GM23338 (cell line): ENCODE measurements around the gene DAZAP1. TPM values are rescaled to one million over a fixed set of nuclear protein-coding genes. Genes with fewer than 3 reads are reported as not detected.

Experiments
- ATAC-seq: fragments of 200-7000 bp; cut with Tn5 transposase; 3 replicates; pipeline ENCODE4 v1.9.1; 2020
- DNase-seq: peaks from one replicate; pipeline ENCODE4 v3.0.0-alpha.2; 2015; ENCODE audit warnings: low spot score
- H2AFZ ChIP-seq: fragments of 200-600 bp; sonication (generic); 2 replicates; pipeline ENCODE4 v1.8.0; 2016; ENCODE audit warnings: antibody characterized with exemption, mild to moderate bottlenecking, moderate library complexity
- H3F3A ChIP-seq: fragments of 200-600 bp; sonication (generic); replicated peaks from 2 replicates; pipeline ENCODE4 v1.8.0; 2017; ENCODE audit warnings: antibody characterized with exemption, mixed run types, low read depth
- H3K27ac ChIP-seq: fragments of 200-600 bp; sonication (generic); 2 replicates; pipeline ENCODE4 v1.6.1; 2016; ENCODE audit warnings: low read depth
- H3K27me3 ChIP-seq: fragments of 200-600 bp; sonication (generic); 2 replicates; pipeline ENCODE4 v1.8.0; 2016; ENCODE audit warnings: mild to moderate bottlenecking, mixed run types, moderate library complexity; ENCODE audit not compliant: insufficient read depth
- H3K36me3 ChIP-seq: fragments of 200-600 bp; sonication (generic); 2 replicates; pipeline ENCODE4 v1.8.0; 2016; ENCODE audit warnings: mild to moderate bottlenecking; ENCODE audit not compliant: insufficient read depth
- H3K4me1 ChIP-seq: fragments of 200-600 bp; sonication (generic); 2 replicates; pipeline ENCODE4 v1.8.0; 2016; ENCODE audit warnings: mild to moderate bottlenecking, moderate library complexity; ENCODE audit not compliant: insufficient read depth
- H3K4me2 ChIP-seq: fragments of 200-600 bp; sonication (generic); 2 replicates; pipeline ENCODE4 v1.7.1; 2017; ENCODE audit warnings: mixed run types
- H3K4me3 ChIP-seq: fragments of 200-600 bp; sonication (generic); 2 replicates; pipeline ENCODE4 v1.6.1; 2016; ENCODE audit warnings: mixed run types
- H3K79me2 ChIP-seq: fragments of 200-600 bp; sonication (generic); replicated peaks from 2 replicates; pipeline ENCODE4 v1.8.0; 2017; ENCODE audit warnings: mild to moderate bottlenecking; ENCODE audit not compliant: insufficient read depth
- H3K9me2 ChIP-seq: fragments of 200-600 bp; sonication (generic); 2 replicates; pipeline ENCODE4 v1.8.0; 2017; ENCODE audit not compliant: insufficient read depth
- H4K20me1 ChIP-seq: fragments of 200-600 bp; sonication (generic); replicated peaks from 2 replicates; pipeline ENCODE4 v1.8.0; 2017; ENCODE audit warnings: mild to moderate bottlenecking; ENCODE audit not compliant: insufficient read depth
- H3K27ac Mint-ChIP-seq: 2 replicates; pipeline ENCODE4 v1.8.0; 2020; ENCODE audit warnings: inconsistent platforms, mild to moderate bottlenecking, moderate library complexity, mixed read lengths
- H3K27me3 Mint-ChIP-seq: 3 replicates; pipeline ENCODE4 v1.8.0; 2022; ENCODE audit warnings: low read depth, mild to moderate bottlenecking, moderate library complexity, mixed read lengths, inconsistent platforms; ENCODE audit not compliant: insufficient read depth, poor library complexity
- H3K36me3 Mint-ChIP-seq: 3 replicates; pipeline ENCODE4 v1.8.0; 2021; ENCODE audit warnings: low read depth, mild to moderate bottlenecking, inconsistent platforms, moderate library complexity, mixed read lengths
- H3K4me1 Mint-ChIP-seq: 3 replicates; pipeline ENCODE4 v1.8.0; 2020; ENCODE audit warnings: mild to moderate bottlenecking, inconsistent platforms, mixed read lengths
- H3K4me3 Mint-ChIP-seq: 3 replicates; pipeline ENCODE4 v1.8.0; 2021; ENCODE audit warnings: moderate library complexity, mild to moderate bottlenecking, inconsistent platforms, mixed read lengths
- H3K9me3 Mint-ChIP-seq: 3 replicates; pipeline ENCODE4 v1.8.0; 2020; ENCODE audit warnings: moderate library complexity, mild to moderate bottlenecking, inconsistent platforms, mixed read lengths
- EZH2 ChIP-seq: fragments of 200-600 bp; sonication (generic); IDR thresholded peaks from one replicate; pipeline ENCODE4 v1.8.0; 2017; ENCODE audit warnings: antibody characterized with exemption, mild to moderate bottlenecking, low read depth; ENCODE audit not compliant: unreplicated experiment
- POLR2AphosphoS5 ChIP-seq: IDR thresholded peaks from 2 replicates; pipeline ENCODE4 v1.6.1; 2016; ENCODE audit warnings: antibody characterized with exemption, low read depth
- STAT1 ChIP-seq: IDR thresholded peaks from one replicate; pipeline ENCODE4 v1.6.1; 2016; ENCODE audit warnings: antibody characterized with exemption; ENCODE audit not compliant: unreplicated experiment
- ZNF114 ChIP-seq: fragments of 250-450 bp; sonication (Bioruptor Pico); IDR thresholded peaks from 2 replicates; pipeline ENCODE4 v1.5.0; 2020; ENCODE audit warnings: mild to moderate bottlenecking, moderate library complexity
- ZNF331 ChIP-seq: fragments of 250-450 bp; sonication (Bioruptor Pico); IDR thresholded peaks from 2 replicates; pipeline ENCODE4 v1.5.0; 2020; ENCODE audit warnings: low read depth, mild to moderate bottlenecking, moderate library complexity
- polyA plus RNA-seq: library from polyadenylated mRNA; unstranded; fragments of >200 nt; fragmentation: Nextera tagmentation; extraction: Ambion mirVana; gene quantifications from 2 replicates; pipeline ENCODE4 v1.2.1, GENCODE V29; 2016
- total RNA-seq: library from RNA; depleted of rRNA; stranded (reverse); fragments of >200 nt; shearing (Covaris generic); gene quantifications from 2 replicates; pipeline ENCODE4 v1.2.3, GENCODE V29; 2014
- TF ChIP-seq, protein P1 (sequence below): IDR thresholded peaks from 2 replicates; pipeline ENCODE4 v1.6.1; 2016; ENCODE audit warnings: antibody characterized with exemption
- TF ChIP-seq, protein P2 (sequence below): fragments of 250-450 bp; sonication (Bioruptor Pico); IDR thresholded peaks from 2 replicates; pipeline ENCODE4 v1.5.0; 2020; ENCODE audit warnings: mild to moderate bottlenecking, moderate library complexity
- TF ChIP-seq, protein P3 (sequence below), 2 experiments: fragments of 200-600 bp in 1 of 2; sonication (generic) in 1 of 2; conservative IDR thresholded peaks; 2 replicates each; pipeline versions ENCODE4 v1.5.1 to v1.6.1; 2016 to 2017; ENCODE audit warnings: antibody characterized with exemption in 2 of 2, low read depth in 2 of 2, mild to moderate bottlenecking in 2 of 2, moderate library complexity in 1 of 2

DAZAP1 gene
- total and polyA plus RNA-seq, 2 experiments from 2014 or later = 44.1 to 194 TPM

DNA sequence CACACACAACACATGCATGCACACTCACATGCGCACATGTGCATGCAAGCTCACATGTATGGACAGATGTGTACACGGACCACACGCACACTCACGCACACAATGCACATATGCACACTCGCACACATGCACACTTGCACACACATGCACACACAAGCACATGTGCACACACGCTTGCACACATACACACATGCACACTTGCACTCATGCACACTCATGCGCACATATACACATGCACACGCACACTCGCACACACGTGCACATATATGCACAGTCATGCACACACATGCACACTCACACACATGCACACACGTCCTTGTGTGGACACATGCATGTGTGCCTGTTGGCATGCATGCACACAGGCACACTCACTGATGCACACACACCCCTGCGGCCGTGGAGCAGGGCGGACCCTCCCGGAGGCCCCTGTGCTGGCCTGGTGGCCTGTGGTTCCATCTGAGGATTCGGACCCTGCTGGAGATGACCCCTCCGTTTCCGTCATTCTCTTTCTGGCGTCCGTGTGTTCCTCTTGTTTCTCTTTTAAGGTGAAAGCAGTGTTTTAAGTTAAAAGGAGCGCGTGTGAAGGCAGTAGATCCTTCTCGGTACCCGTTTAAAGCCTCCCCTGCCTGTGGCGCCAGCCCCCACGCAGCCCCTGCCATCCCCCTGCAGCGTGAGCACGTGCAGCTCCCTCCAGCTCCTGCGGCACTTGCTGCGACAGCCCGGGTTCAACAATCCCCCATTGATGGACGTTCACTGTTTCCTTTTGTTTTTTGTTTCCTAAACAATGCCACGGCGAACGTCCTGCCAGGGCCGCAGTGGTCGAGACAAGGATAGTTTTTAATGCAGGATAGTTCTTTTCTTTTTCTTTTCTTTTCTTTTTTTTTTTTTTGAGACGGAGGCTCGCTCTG is 18.1 kb upstream of the DAZAP1 start:
- no peak overlapping the region for H3K27ac Mint-ChIP-seq
- no peak for ATAC-seq
- H3K9me3 Mint-ChIP-seq = no peaks in the 10 kb centered on the region
- H3K9me2 ChIP-seq = no peaks in the 10 kb centered on the region
- no peak overlapping the region for H3K4me3 Mint-ChIP-seq
- peaks cover 31% of the 10 kb centered on the region for H3K36me3 Mint-ChIP-seq
- H3K4me3 ChIP-seq = no peak overlapping the region
- no peaks in the 10 kb centered on the region for H3K36me3 ChIP-seq
- H3K79me2 ChIP-seq = peaks cover 12% of the 10 kb centered on the region
- no peak for DNase-seq
- H3F3A ChIP-seq = peaks cover 18% of the 10 kb centered on the region
- no peak overlapping the region for H2AFZ ChIP-seq
- TF ChIP-seq ZNF114 (no peak), ZNF331 (CRISPR knock-in tag) (no peak), STAT1 (no peak), EZH2 (no peak)
- TF ChIP-seq, protein P1, sequence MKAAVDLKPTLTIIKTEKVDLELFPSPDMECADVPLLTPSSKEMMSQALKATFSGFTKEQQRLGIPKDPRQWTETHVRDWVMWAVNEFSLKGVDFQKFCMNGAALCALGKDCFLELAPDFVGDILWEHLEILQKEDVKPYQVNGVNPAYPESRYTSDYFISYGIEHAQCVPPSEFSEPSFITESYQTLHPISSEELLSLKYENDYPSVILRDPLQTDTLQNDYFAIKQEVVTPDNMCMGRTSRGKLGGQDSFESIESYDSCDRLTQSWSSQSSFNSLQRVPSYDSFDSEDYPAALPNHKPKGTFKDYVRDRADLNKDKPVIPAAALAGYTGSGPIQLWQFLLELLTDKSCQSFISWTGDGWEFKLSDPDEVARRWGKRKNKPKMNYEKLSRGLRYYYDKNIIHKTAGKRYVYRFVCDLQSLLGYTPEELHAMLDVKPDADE = no peak
- peaks cover 3% of the 10 kb centered on the region; the same call in 2 of the 3 replicates for H3K4me1 Mint-ChIP-seq
- H3K27ac ChIP-seq = no peak overlapping the region
- no peak overlapping the region for H3K4me2 ChIP-seq
- H3K27me3 ChIP-seq = no peaks in the 10 kb centered on the region
- H3K4me1 ChIP-seq = peaks cover 6% of the 10 kb centered on the region; the same call in 1 of the 2 replicates
- H3K27me3 Mint-ChIP-seq = peaks cover 1% of the 10 kb centered on the region
- H4K20me1 ChIP-seq = peaks cover 5% of the 10 kb centered on the region; the same call in 1 of the 2 replicates

DNA sequence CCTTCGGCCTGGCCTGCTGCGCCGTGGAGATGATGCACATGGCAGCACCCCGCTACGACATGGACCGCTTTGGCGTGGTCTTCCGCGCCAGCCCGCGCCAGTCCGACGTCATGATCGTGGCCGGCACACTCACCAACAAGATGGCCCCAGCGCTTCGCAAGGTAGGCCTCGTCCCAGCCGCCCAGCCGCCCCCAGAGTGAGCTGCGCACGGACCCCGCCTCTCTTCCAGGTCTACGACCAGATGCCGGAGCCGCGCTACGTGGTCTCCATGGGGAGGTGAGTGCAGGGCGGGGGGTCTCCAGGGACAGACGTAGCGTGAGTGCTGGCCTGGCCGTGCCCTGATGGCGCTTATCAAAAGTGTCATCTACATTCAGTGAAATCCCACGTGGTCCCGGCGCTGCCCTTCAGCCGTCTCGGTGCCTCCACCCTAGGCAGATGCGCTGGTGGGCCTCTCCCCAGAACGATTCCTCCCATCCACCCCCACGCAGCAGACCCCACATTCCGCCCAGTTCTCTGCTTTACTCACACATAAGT is 16.4 kb upstream of the DAZAP1 start:
- peaks cover 18% of the 10 kb centered on the region for H3F3A ChIP-seq
- no peaks in the 10 kb centered on the region for H3K4me1 ChIP-seq
- Mint-ChIP-seq H3K4me3 (no peak overlapping the region), H3K36me3 (peaks cover 31% of the 10 kb centered on the region), H3K27ac (no peak overlapping the region), H3K9me3 (no peaks in the 10 kb centered on the region), H3K27me3 (peaks cover 1% of the 10 kb centered on the region), H3K4me1 (no peaks in the 10 kb centered on the region)
- ATAC-seq = no peak
- TF ChIP-seq, protein P2, sequence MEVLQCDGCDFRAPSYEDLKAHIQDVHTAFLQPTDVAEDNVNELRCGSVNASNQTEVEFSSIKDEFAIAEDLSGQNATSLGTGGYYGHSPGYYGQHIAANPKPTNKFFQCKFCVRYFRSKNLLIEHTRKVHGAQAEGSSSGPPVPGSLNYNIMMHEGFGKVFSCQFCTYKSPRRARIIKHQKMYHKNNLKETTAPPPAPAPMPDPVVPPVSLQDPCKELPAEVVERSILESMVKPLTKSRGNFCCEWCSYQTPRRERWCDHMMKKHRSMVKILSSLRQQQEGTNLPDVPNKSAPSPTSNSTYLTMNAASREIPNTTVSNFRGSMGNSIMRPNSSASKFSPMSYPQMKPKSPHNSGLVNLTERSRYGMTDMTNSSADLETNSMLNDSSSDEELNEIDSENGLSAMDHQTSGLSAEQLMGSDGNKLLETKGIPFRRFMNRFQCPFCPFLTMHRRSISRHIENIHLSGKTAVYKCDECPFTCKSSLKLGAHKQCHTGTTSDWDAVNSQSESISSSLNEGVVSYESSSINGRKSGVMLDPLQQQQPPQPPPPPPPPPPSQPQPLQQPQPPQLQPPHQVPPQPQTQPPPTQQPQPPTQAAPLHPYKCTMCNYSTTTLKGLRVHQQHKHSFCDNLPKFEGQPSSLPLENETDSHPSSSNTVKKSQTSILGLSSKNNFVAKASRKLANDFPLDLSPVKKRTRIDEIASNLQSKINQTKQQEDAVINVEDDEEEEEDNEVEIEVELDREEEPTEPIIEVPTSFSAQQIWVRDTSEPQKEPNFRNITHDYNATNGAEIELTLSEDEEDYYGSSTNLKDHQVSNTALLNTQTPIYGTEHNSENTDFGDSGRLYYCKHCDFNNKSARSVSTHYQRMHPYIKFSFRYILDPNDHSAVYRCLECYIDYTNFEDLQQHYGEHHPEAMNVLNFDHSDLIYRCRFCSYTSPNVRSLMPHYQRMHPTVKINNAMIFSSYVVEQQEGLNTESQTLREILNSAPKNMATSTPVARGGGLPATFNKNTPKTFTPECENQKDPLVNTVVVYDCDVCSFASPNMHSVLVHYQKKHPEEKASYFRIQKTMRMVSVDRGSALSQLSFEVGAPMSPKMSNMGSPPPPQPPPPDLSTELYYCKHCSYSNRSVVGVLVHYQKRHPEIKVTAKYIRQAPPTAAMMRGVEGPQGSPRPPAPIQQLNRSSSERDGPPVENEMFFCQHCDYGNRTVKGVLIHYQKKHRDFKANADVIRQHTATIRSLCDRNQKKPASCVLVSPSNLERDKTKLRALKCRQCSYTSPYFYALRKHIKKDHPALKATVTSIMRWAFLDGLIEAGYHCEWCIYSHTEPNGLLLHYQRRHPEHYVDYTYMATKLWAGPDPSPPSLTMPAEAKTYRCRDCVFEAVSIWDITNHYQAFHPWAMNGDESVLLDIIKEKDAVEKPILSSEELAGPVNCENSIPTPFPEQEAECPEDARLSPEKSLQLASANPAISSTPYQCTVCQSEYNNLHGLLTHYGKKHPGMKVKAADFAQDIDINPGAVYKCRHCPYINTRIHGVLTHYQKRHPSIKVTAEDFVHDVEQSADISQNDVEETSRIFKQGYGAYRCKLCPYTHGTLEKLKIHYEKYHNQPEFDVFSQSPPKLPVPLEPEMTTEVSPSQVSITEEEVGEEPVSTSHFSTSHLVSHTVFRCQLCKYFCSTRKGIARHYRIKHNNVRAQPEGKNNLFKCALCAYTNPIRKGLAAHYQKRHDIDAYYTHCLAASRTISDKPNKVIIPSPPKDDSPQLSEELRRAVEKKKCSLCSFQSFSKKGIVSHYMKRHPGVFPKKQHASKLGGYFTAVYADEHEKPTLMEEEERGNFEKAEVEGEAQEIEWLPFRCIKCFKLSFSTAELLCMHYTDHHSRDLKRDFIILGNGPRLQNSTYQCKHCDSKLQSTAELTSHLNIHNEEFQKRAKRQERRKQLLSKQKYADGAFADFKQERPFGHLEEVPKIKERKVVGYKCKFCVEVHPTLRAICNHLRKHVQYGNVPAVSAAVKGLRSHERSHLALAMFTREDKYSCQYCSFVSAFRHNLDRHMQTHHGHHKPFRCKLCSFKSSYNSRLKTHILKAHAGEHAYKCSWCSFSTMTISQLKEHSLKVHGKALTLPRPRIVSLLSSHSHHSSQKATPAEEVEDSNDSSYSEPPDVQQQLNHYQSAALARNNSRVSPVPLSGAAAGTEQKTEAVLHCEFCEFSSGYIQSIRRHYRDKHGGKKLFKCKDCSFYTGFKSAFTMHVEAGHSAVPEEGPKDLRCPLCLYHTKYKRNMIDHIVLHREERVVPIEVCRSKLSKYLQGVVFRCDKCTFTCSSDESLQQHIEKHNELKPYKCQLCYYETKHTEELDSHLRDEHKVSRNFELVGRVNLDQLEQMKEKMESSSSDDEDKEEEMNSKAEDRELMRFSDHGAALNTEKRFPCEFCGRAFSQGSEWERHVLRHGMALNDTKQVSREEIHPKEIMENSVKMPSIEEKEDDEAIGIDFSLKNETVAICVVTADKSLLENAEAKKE (CRISPR knock-in tag) = no peak
- TF ChIP-seq, protein P1 = no peak
- TF ChIP-seq, protein P3, sequence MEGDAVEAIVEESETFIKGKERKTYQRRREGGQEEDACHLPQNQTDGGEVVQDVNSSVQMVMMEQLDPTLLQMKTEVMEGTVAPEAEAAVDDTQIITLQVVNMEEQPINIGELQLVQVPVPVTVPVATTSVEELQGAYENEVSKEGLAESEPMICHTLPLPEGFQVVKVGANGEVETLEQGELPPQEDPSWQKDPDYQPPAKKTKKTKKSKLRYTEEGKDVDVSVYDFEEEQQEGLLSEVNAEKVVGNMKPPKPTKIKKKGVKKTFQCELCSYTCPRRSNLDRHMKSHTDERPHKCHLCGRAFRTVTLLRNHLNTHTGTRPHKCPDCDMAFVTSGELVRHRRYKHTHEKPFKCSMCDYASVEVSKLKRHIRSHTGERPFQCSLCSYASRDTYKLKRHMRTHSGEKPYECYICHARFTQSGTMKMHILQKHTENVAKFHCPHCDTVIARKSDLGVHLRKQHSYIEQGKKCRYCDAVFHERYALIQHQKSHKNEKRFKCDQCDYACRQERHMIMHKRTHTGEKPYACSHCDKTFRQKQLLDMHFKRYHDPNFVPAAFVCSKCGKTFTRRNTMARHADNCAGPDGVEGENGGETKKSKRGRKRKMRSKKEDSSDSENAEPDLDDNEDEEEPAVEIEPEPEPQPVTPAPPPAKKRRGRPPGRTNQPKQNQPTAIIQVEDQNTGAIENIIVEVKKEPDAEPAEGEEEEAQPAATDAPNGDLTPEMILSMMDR (conservative IDR thresholded peaks at IDR 0.05; ENCODE audit: low read depth in 2 of 2) = no peak
- TF ChIP-seq POLR2AphosphoS5 (no peak), ZNF114 (no peak)
- H3K36me3 ChIP-seq = no peaks in the 10 kb centered on the region
- H3K27ac ChIP-seq = no peak overlapping the region
- DNase-seq = no peak
- no peaks in the 10 kb centered on the region for H3K79me2 ChIP-seq
- H3K9me2 ChIP-seq = no peaks in the 10 kb centered on the region
- no peaks in the 10 kb centered on the region for H3K27me3 ChIP-seq
- peaks cover 5% of the 10 kb centered on the region; the same call in 1 of the 2 replicates for H4K20me1 ChIP-seq
- no peak overlapping the region for H2AFZ ChIP-seq
- H3K4me2 ChIP-seq = no peak overlapping the region
- H3K4me3 ChIP-seq = no peak overlapping the region
